GM12892 (cell line): ENCODE measurements around the gene SCAF8.

Experiments used
- POLR2A ChIP-seq: IDR thresholded peaks from 2 replicates; pipeline ENCODE4 v1.6.1; 2011; ENCODE audit warnings: low read depth, low read length, control low read depth
- TAF1 ChIP-seq: IDR thresholded peaks from 2 replicates; pipeline ENCODE4 v1.6.1; 2011; ENCODE audit warnings: low read depth, mild to moderate bottlenecking, control low read depth, low read length, borderline replicate concordance

DNA sequence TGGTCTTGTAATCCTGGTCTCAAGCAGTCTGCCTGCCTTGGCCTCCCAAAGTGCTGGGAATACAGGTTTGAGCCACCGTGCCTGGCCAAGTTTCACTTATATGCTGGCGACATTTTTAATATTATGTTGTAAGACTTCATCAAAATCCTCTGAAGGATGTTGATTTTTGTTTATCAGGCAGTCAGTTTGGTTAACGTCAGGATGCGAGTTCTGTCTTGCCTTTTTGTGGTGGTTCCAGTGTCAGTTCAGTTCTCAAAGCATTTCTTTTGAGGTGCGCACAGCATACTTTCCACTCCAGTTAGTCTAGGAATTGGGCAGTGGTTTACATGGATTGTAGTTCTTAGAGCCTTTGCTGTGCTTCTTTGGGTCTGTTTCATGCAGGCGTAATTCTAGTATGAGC lies 24.9 kb downstream of the SCAF8 start:
- TF ChIP-seq TAF1 = no peak
- no peak for TF ChIP-seq POLR2A
